ENCODE measurements around the gene CAMTA1.

DNA sequence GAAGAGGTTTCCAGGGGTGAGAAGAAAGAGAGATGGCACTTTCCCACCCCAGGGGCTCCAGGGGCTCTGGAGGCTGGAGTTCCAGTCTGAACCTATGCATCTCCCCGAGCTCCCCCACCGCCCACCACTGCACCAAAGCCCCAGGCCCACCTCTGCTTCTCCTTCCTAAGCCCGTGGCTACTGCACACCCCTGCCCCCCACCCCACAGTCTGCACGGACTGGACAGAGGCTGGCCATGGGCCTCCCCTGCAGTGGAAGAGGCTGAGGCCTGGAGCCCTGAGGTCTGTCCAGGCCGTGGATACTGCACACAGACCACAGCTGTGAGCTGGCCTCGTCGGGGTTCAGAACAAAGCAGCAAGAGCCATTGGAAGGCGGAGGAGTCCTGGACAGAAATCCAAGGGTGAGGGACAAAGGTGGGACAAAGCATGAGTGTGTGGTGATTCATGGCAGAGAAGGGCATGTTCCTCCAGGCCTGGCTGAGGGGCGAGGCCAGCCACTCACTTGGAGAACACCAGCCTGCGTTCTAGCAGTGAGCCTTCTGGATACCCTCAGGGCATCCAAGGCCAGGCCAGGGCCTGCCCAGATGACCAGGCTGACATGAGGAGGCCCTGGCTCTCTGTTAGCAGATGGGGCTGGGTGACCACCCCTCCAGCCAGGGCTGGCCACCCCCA, 741.1 kb downstream of the CAMTA1 start:
- TF ChIP-seq POLR2A (IDR thresholded peaks at IDR 0.05) (no peak), EP300 (IDR thresholded peaks at IDR 0.05) (no peak)
- TF ChIP-seq, protein P1, sequence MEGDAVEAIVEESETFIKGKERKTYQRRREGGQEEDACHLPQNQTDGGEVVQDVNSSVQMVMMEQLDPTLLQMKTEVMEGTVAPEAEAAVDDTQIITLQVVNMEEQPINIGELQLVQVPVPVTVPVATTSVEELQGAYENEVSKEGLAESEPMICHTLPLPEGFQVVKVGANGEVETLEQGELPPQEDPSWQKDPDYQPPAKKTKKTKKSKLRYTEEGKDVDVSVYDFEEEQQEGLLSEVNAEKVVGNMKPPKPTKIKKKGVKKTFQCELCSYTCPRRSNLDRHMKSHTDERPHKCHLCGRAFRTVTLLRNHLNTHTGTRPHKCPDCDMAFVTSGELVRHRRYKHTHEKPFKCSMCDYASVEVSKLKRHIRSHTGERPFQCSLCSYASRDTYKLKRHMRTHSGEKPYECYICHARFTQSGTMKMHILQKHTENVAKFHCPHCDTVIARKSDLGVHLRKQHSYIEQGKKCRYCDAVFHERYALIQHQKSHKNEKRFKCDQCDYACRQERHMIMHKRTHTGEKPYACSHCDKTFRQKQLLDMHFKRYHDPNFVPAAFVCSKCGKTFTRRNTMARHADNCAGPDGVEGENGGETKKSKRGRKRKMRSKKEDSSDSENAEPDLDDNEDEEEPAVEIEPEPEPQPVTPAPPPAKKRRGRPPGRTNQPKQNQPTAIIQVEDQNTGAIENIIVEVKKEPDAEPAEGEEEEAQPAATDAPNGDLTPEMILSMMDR (IDR thresholded peaks at IDR 0.05) = no peak

Data from stomach (tissue), 4 donors.